GM12878 (cell line): ENCODE measurements around the gene MFSD12. TPM values are rescaled to one million over a fixed set of nuclear protein-coding genes. Genes with fewer than 3 reads are reported as not detected.

ENCODE experiments used
- ATAC-seq: fragments of 200-7000 bp; cut with Tn5 transposase; 3 replicates; pipeline ENCODE4 v1.9.1; 2020; ENCODE audit warnings: mild to moderate bottlenecking, moderate library complexity
- BruUV-seq: library from RNA; stranded (reverse); fragments of 400-500 nt; replicated peaks from 2 replicates; lab custom pipeline; 2021; lab: Mats Ljungman, UMichigan
- CTCF ChIA-PET: fragments of 300-600 bp; sonication (Branson Sonifier 250); formaldehyde crosslinking; extraction: SDS; loops from one replicate; lab custom pipeline; 2021; ENCODE audit warnings: inconsistent platforms; lab: Yijun Ruan, JAX
- POLR2A ChIA-PET: fragments of 350-600 bp; formaldehyde crosslinking; extraction: SDS; loops from one replicate; lab custom pipeline; 2021; ENCODE audit warnings: inconsistent platforms; lab: Charles Lee
- RAD21 ChIA-PET: fragments of 300-600 bp; sonication (Branson Sonifier 250); formaldehyde crosslinking; loops from one replicate; lab custom pipeline; 2023; ENCODE audit warnings: antibody characterized with exemption; ENCODE audit not compliant: unreplicated experiment; lab: Charles Lee
- SMC1A ChIA-PET: fragments of 300-600 bp; sonication (Branson Sonifier 250); formaldehyde crosslinking; loops from one replicate; lab custom pipeline; 2023; ENCODE audit not compliant: unreplicated experiment, uncharacterized antibody; lab: Charles Lee
- DNase-seq: peaks from one replicate; pipeline ENCODE4 v3.0.0-alpha.2; 2011; ENCODE audit warnings: low read depth, low spot score
- FAIRE-seq: peaks from 3 replicates; lab custom pipeline; 2011; peaks lifted over from hg19 to GRCh38; lab: Jason Lieb, UNC
- H2AFZ ChIP-seq: 2 replicates; pipeline ENCODE4 v1.6.0; 2011; ENCODE audit warnings: low read depth, low read length, control low read depth; ENCODE audit not compliant: control insufficient read depth
- H3K27ac ChIP-seq: 2 replicates; pipeline ENCODE4 v1.5.1; 2011; ENCODE audit warnings: control low read depth; ENCODE audit not compliant: control insufficient read depth, insufficient read depth
- H3K27me3 ChIP-seq, 2 experiments: replicated peaks in 1 of 2; 2 replicates each; pipeline versions ENCODE4 v1.6.0 to v1.6.1; 2011; ENCODE audit warnings: low read length in 1 of 2; ENCODE audit not compliant: control insufficient read depth in 2 of 2, insufficient read depth in 2 of 2
- H3K36me3 ChIP-seq, 2 experiments: 2 replicates each; pipeline ENCODE4 v1.5.1; 2011; ENCODE audit warnings: low read length in 1 of 2; ENCODE audit not compliant: control insufficient read depth in 2 of 2, insufficient read depth in 2 of 2
- H3K4me1 ChIP-seq: 2 replicates; pipeline ENCODE4 v1.6.1; 2011; ENCODE audit warnings: mild to moderate bottlenecking, low read length, moderate library complexity, mixed read lengths; ENCODE audit not compliant: control insufficient read depth, insufficient read depth
- H3K4me2 ChIP-seq: 2 replicates; pipeline ENCODE4 v1.6.0; 2011; ENCODE audit warnings: control low read depth; ENCODE audit not compliant: control insufficient read depth, insufficient read depth
- H3K4me3 ChIP-seq: fragments of 200-600 bp; sonication (generic); 2 replicates; pipeline ENCODE4 v1.5.1; 2016
- H3K79me2 ChIP-seq: 2 replicates; pipeline ENCODE4 v1.6.0; 2011; ENCODE audit warnings: low read length; ENCODE audit not compliant: control insufficient read depth, insufficient read depth
- H3K9ac ChIP-seq: 2 replicates; pipeline ENCODE4 v1.8.0; 2011; ENCODE audit warnings: low read length, control low read depth, mixed read lengths; ENCODE audit not compliant: control insufficient read depth, insufficient read depth
- H3K9me3 ChIP-seq: replicated peaks from 3 replicates; pipeline ENCODE4 v1.5.1; 2011; ENCODE audit warnings: mild to moderate bottlenecking, low read length; ENCODE audit not compliant: control insufficient read depth, insufficient read depth
- H4K20me1 ChIP-seq: 2 replicates; pipeline ENCODE4 v1.6.0; 2011; ENCODE audit not compliant: control insufficient read depth, insufficient read depth
- ATF2 ChIP-seq: IDR thresholded peaks from 2 replicates; pipeline ENCODE4 v1.6.1; 2012; ENCODE audit warnings: low read length, inconsistent platforms
- ATF7 ChIP-seq: fragments of 450-650 bp; IDR thresholded peaks from 2 replicates; pipeline ENCODE4 v1.6.1; 2016; ENCODE audit warnings: low read depth, mild to moderate bottlenecking
- BMI1 ChIP-seq: fragments of 450-650 bp; IDR thresholded peaks from 2 replicates; pipeline ENCODE4 v1.6.1; 2016; ENCODE audit warnings: mild to moderate bottlenecking, moderate library complexity, borderline replicate concordance
- EED ChIP-seq: sonication (generic); IDR thresholded peaks from 2 replicates; pipeline ENCODE4 v1.6.1; 2016; ENCODE audit warnings: antibody characterized with exemption, low read depth
- EP300 ChIP-seq, 2 experiments: fragments of 150-350 bp in 1 of 2; IDR thresholded peaks; 2 replicates each; pipeline ENCODE4 v1.6.1; 2011 to 2012; ENCODE audit warnings: low read depth in 2 of 2, low read length in 2 of 2, borderline replicate concordance in 1 of 2, improper control_type of control experiment in 1 of 2, inconsistent platforms in 1 of 2; ENCODE audit not compliant: control insufficient read depth in 1 of 2
- HCFC1 ChIP-seq: fragments of 150-350 bp; IDR thresholded peaks from 2 replicates; pipeline ENCODE4 v1.6.1; 2014; ENCODE audit warnings: low read length
- PBX3 ChIP-seq: IDR thresholded peaks from 2 replicates; pipeline ENCODE4 v1.6.1; 2011; ENCODE audit warnings: mild to moderate bottlenecking, low read depth, low read length, moderate library complexity; ENCODE audit not compliant: insufficient replicate concordance
- POLR2AphosphoS2 ChIP-seq: IDR thresholded peaks from 2 replicates; pipeline ENCODE4 v1.6.1; 2011; ENCODE audit warnings: low read depth, mild to moderate bottlenecking, low read length, improper control_type of control experiment, moderate library complexity
- RB1 ChIP-seq: fragments of 450-650 bp; formaldehyde crosslinking; IDR thresholded peaks from 2 replicates; pipeline ENCODE4 v1.6.1; 2017; ENCODE audit warnings: mild to moderate bottlenecking, borderline replicate concordance
- RFX5 ChIP-seq: IDR thresholded peaks from 2 replicates; pipeline ENCODE4 v1.6.1; 2011; ENCODE audit warnings: low read depth, low read length, improper control_type of control experiment
- SMC3 ChIP-seq: IDR thresholded peaks from 2 replicates; pipeline ENCODE4 v1.6.1; 2011; ENCODE audit warnings: low read length, improper control_type of control experiment, borderline replicate concordance
- TBL1XR1 ChIP-seq: IDR thresholded peaks from 2 replicates; pipeline ENCODE4 v1.6.1; 2012; ENCODE audit warnings: low read depth, low read length, improper control_type of control experiment
- TCF12 ChIP-seq: IDR thresholded peaks from 2 replicates; pipeline ENCODE4 v1.6.1; 2011; ENCODE audit warnings: low read depth, mild to moderate bottlenecking, low read length
- TCF7 ChIP-seq: IDR thresholded peaks from 2 replicates; pipeline ENCODE4 v1.6.1; 2014; ENCODE audit warnings: antibody characterized with exemption, borderline replicate concordance
- USF1 ChIP-seq: IDR thresholded peaks from 2 replicates; pipeline ENCODE4 v1.6.1; 2011; ENCODE audit warnings: borderline replicate concordance, low read depth, mild to moderate bottlenecking, moderate library complexity, mixed read lengths, low read length; ENCODE audit not compliant: insufficient read depth; ENCODE audit errors: extremely low read length
- USF2 ChIP-seq: IDR thresholded peaks from 2 replicates; pipeline ENCODE4 v1.6.1; 2011; ENCODE audit warnings: low read depth, low read length, improper control_type of control experiment, borderline replicate concordance
- YY1 ChIP-seq: IDR thresholded peaks from 2 replicates; pipeline ENCODE4 v1.6.1; 2011; ENCODE audit warnings: low read depth, mild to moderate bottlenecking, low read length
- ZNF24 ChIP-seq: fragments of 450-650 bp; IDR thresholded peaks from 2 replicates; pipeline ENCODE4 v1.6.1; 2017; ENCODE audit warnings: antibody characterized with exemption, mild to moderate bottlenecking
- ZSCAN29 ChIP-seq: fragments of 450-650 bp; IDR thresholded peaks from 2 replicates; pipeline ENCODE4 v1.6.1; 2017; ENCODE audit warnings: mild to moderate bottlenecking, moderate library complexity
- WGBS: methylation state at CpG from one replicate; pipeline ENCODE4 v1.1.6; 2016; ENCODE audit warnings: low lambda C conversion rate; ENCODE audit not compliant: insufficient replicate concordance, insufficient coverage; ENCODE audit errors: missing lambda C conversion rate; 5-methylcytosine and 5-hydroxymethylcytosine counted together
- in situ Hi-C: fragments of 300-500 bp; cut with MboI; formaldehyde crosslinking; loops from 9 replicates; pipeline ENCODE4 v1.14.3; 2018; ENCODE audit warnings: mixed read lengths
- intact Hi-C: fragments of 100-400 bp; cut with micrococcal nuclease; formaldehyde crosslinking; loops from one replicate; pipeline ENCODE4 v1.14.2; 2022; ENCODE audit not compliant: unreplicated experiment
- polyA plus RNA-seq, 11 experiments: library from polyadenylated mRNA; depleted of rRNA in 4 of 11; unstranded in 6 of 11; stranded (reverse) in 5 of 11; fragments of >200 nt; fragmentation: Nextera tagmentation in 4 of 11; fragmentation: Illumina TruSeq in 1 of 11; extraction: Ambion mirVana in 4 of 11; extraction: Trizol in 1 of 11; gene quantifications; 1 replicate in 1 of 11; 2 replicates in 10 of 11; pipeline versions ENCODE4 v1.2.1 to v1.2.3, GENCODE V29; 2011 to 2016; ENCODE audit warnings: inconsistent platforms in 2 of 11, missing spikeins in 2 of 11, low read depth in 1 of 11
- total RNA-seq, 4 experiments: library from RNA; depleted of rRNA in 3 of 4; stranded (reverse); fragments of >200 nt in 3 of 4; fragmentation: Illumina TruSeq in 1 of 4; extraction: Trizol in 1 of 4; gene quantifications; 2 replicates each; pipeline versions ENCODE4 v1.2.1 to v1.2.3, GENCODE V29; 2013 to 2021

The MFSD12 gene
- total and polyA plus RNA-seq, 10 of the 15 experiments (the other 5 are each of a cell fraction or from before 2014, with no cell fraction given): 0.58 to 65.9 (median 16.8) TPM

- no peaks in the 10 kb centered on the region for H4K20me1 ChIP-seq
- TF ChIP-seq EP300 (IDR thresholded peaks at IDR 0.05; ENCODE audit: borderline replicate concordance in 1 of 2, control insufficient read depth in 1 of 2, low read depth in 2 of 2, low read length in 2 of 2) (no peak), ZNF24 (no peak), RFX5 (no peak), PBX3 (no peak), POLR2AphosphoS2 (no peak), YY1 (no peak), USF1 (no peak), ATF2 (no peak), SMC3 (no peak), TCF7 (no peak), HCFC1 (no peak), TCF12 (no peak), ATF7 (no peak), ZSCAN29 (no peak), TBL1XR1 (no peak), USF2 (no peak), RB1 (no peak), EED (no peak), BMI1 (no peak)
- TF ChIP-seq, all 136 proteins: peak for 0
- 76% methylated on average over 22 of the region's 22 CpGs for WGBS
- ChIA-PET CTCF (interaction anchor here (0.9 to 1.3 kb wide), 2 partner anchors 9 to 77 kb away, joined by 3 to 7 read pairs; no protein-coding TSS in a partner anchor), RAD21 (no interaction called here), POLR2A (no interaction called here), SMC1A (no interaction called here)
- Histone ChIP-seq H3K4me1 (no peaks in the 10 kb centered on the region), H3K9ac (no peak overlapping the region), H3K36me3 (no peaks in the 10 kb centered on the region), H3K27ac (no peak overlapping the region), H3K4me2 (no peak overlapping the region), H3K9me3 (peaks cover 2% of the 10 kb centered on the region; the same call in 1 of the 3 replicates), H3K79me2 (no peaks in the 10 kb centered on the region), H3K4me3 (no peak overlapping the region), H3K27me3 (peaks cover 0 to 2% of the 10 kb centered on the region in 2 experiments; a peak in 1 of 4 replicates), H2AFZ (no peak overlapping the region)
- DNase-seq (no peak), FAIRE-seq (no peak), ATAC-seq (no peak)
- in situ Hi-C loops (no loop called here), intact Hi-C loops (no loop called here)
- no TSS peak for BruUV-seq
These were observed 32.6 kb upstream of the MFSD12 start for GRCh38 chr19:3589949-3590348.
